Neural cell (in vitro differentiated cells): Measurements from ENCODE around the gene SPATA46. TPM values are rescaled to one million over a fixed set of nuclear protein-coding genes. Genes with fewer than 3 reads are reported as not detected.

Source experiments
- H2AFZ ChIP-seq: fragments of 200-600, 300-800 bp; sonication (generic), shearing (Covaris generic); 2 replicates; pipeline ENCODE4 v1.6.0; 2014; ENCODE audit warnings: low read depth, mild to moderate bottlenecking, antibody characterized with exemption, low read length, moderate library complexity
- H3F3A ChIP-seq: fragments of 200-600 bp; shearing (Covaris generic); 2 replicates; pipeline ENCODE4 v1.6.1; 2016; ENCODE audit warnings: mild to moderate bottlenecking, moderate library complexity, mixed read lengths, antibody characterized with exemption, low read length; ENCODE audit not compliant: insufficient read depth, poor library complexity, severe bottlenecking
- H3K27ac ChIP-seq: fragments of 200-600, 300-800 bp; sonication (generic), shearing (Covaris generic); 2 replicates; pipeline ENCODE4 v1.5.1; 2014; ENCODE audit warnings: mild to moderate bottlenecking, low read length, moderate library complexity
- H3K27me3 ChIP-seq: fragments of 300-800, 200-600 bp; sonication (generic), shearing (Covaris generic); 2 replicates; pipeline ENCODE4 v1.6.0; 2014; ENCODE audit warnings: mild to moderate bottlenecking, low read depth, low read length, moderate library complexity; ENCODE audit not compliant: insufficient read depth
- H3K36me3 ChIP-seq: fragments of 300-800, 200-600 bp; sonication (generic), shearing (Covaris generic); 2 replicates; pipeline ENCODE4 v1.5.1; 2014; ENCODE audit warnings: mild to moderate bottlenecking, antibody characterized with exemption, low read length, moderate library complexity; ENCODE audit not compliant: insufficient read depth
- H3K4me2 ChIP-seq: fragments of 300-800, 200-600 bp; sonication (generic), shearing (Covaris generic); 2 replicates; pipeline ENCODE4 v1.6.0; 2014; ENCODE audit warnings: mild to moderate bottlenecking, low read length
- H3K4me3 ChIP-seq: fragments of 300-800, 200-600 bp; sonication (generic), shearing (Covaris generic); 2 replicates; pipeline ENCODE4 v1.5.1; 2014; ENCODE audit warnings: mild to moderate bottlenecking, low read length, moderate library complexity
- H3K79me2 ChIP-seq: fragments of 200-600 bp; shearing (Covaris generic); replicated peaks from 2 replicates; pipeline ENCODE4 v1.6.0; 2014; ENCODE audit warnings: mild to moderate bottlenecking, low read length, moderate library complexity; ENCODE audit not compliant: insufficient read depth
- H3K9ac ChIP-seq: fragments of 300-800, 200-600 bp; sonication (generic), shearing (Covaris generic); 2 replicates; pipeline ENCODE4 v1.6.1; 2016; ENCODE audit warnings: mild to moderate bottlenecking, low read length, mixed read lengths
- H3K9me2 ChIP-seq: fragments of 200-600 bp; shearing (Covaris generic); 2 replicates; pipeline ENCODE4 v1.6.1; 2016; ENCODE audit warnings: mild to moderate bottlenecking, low read length, mixed read lengths; ENCODE audit not compliant: insufficient read depth
- H3K9me3 ChIP-seq: fragments of 200-600, 300-800 bp; sonication (generic), shearing (Covaris generic); 2 replicates; pipeline ENCODE4 v1.6.1; 2016; ENCODE audit warnings: mild to moderate bottlenecking, mixed run types, low read length, moderate library complexity, mixed read lengths
- H4K20me1 ChIP-seq: fragments of 200-600 bp; shearing (Covaris generic); 2 replicates; pipeline ENCODE4 v1.6.1; 2016; ENCODE audit warnings: mild to moderate bottlenecking, mixed run types; ENCODE audit not compliant: insufficient read depth
- CTCF ChIP-seq: fragments of 450-650 bp; IDR thresholded peaks from 2 replicates; pipeline ENCODE4 v1.5.1; 2014; ENCODE audit warnings: antibody characterized with exemption, mild to moderate bottlenecking, moderate library complexity; ENCODE audit not compliant: poor library complexity, severe bottlenecking
- EP300 ChIP-seq: fragments of 450-650 bp; conservative IDR thresholded peaks from 2 replicates; pipeline ENCODE4 v1.6.1; 2014; ENCODE audit warnings: antibody characterized with exemption, mild to moderate bottlenecking, moderate library complexity; ENCODE audit not compliant: poor library complexity, severe bottlenecking
- EZH2 ChIP-seq: fragments of 200-600, 300-800 bp; shearing (Covaris generic), sonication (generic); IDR thresholded peaks from 2 replicates; pipeline ENCODE4 v1.6.1; 2014; ENCODE audit warnings: antibody characterized with exemption, low read length, borderline replicate concordance, mild to moderate bottlenecking; ENCODE audit not compliant: insufficient read depth, poor library complexity, severe bottlenecking
- MXI1 ChIP-seq: fragments of 450-650 bp; conservative IDR thresholded peaks from 2 replicates; pipeline ENCODE4 v1.6.1; 2014; ENCODE audit warnings: antibody characterized with exemption, mild to moderate bottlenecking; ENCODE audit not compliant: poor library complexity, severe bottlenecking
- POLR2AphosphoS5 ChIP-seq: IDR thresholded peaks from 2 replicates; pipeline ENCODE4 v1.6.1; 2012
- RAD21 ChIP-seq: fragments of 450-650 bp; conservative IDR thresholded peaks from 2 replicates; pipeline ENCODE4 v1.6.1; 2014; ENCODE audit warnings: antibody characterized with exemption, mild to moderate bottlenecking, moderate library complexity
- SMC3 ChIP-seq: fragments of 450-650 bp; conservative IDR thresholded peaks from 2 replicates; pipeline ENCODE4 v1.6.1; 2014; ENCODE audit warnings: antibody characterized with exemption, mild to moderate bottlenecking, moderate library complexity; ENCODE audit not compliant: poor library complexity
- TAF1 ChIP-seq: IDR thresholded peaks from 2 replicates; pipeline ENCODE4 v1.6.1; 2012; ENCODE audit warnings: low read depth
- polyA plus RNA-seq: library from polyadenylated mRNA; depleted of rRNA; stranded (reverse); fragments of >200 nt; gene quantifications from 2 replicates; pipeline ENCODE4 v1.2.3, GENCODE V29; 2014
- TF ChIP-seq, protein P1 (sequence below): IDR thresholded peaks from 2 replicates; pipeline ENCODE4 v1.6.1; 2012; ENCODE audit warnings: borderline replicate concordance

Gene SPATA46
- polyA plus RNA-seq, 1 donor from 2014 or later, result not detected

DNA sequence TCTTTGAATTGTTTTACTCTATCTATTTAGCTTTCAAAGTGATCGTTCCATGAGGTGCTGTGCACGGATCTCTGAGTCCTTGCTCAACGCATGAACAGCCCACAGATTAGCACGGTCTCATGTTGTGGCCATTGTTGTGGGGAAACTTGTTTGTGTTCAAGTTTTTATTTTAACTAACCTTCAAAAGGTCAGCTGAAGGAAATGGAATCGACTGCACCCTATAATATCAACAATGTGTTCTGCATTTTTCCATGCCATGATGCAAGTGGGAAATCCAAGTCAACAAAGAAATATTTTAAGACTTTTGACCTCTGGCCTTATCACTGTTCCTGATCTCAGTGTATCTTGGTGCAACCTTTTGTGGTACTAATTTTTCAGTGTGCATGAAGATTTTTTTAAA is 29.1 kb upstream of the SPATA46 start:
- H3K36me3 ChIP-seq, result no peaks in the 10 kb centered on the region
- no peaks in the 10 kb centered on the region for H3K9me3 ChIP-seq
- no peaks in the 10 kb centered on the region for H3K9me2 ChIP-seq
- no peaks in the 10 kb centered on the region for H4K20me1 ChIP-seq
- no peak overlapping the region for H3K9ac ChIP-seq
- H3K79me2 ChIP-seq, result no peaks in the 10 kb centered on the region
- no peaks in the 10 kb centered on the region for H3F3A ChIP-seq
- no peak overlapping the region for H3K4me2 ChIP-seq
- TF ChIP-seq MXI1, result no peak
- no peak for TF ChIP-seq EZH2
- TF ChIP-seq, protein P1, sequence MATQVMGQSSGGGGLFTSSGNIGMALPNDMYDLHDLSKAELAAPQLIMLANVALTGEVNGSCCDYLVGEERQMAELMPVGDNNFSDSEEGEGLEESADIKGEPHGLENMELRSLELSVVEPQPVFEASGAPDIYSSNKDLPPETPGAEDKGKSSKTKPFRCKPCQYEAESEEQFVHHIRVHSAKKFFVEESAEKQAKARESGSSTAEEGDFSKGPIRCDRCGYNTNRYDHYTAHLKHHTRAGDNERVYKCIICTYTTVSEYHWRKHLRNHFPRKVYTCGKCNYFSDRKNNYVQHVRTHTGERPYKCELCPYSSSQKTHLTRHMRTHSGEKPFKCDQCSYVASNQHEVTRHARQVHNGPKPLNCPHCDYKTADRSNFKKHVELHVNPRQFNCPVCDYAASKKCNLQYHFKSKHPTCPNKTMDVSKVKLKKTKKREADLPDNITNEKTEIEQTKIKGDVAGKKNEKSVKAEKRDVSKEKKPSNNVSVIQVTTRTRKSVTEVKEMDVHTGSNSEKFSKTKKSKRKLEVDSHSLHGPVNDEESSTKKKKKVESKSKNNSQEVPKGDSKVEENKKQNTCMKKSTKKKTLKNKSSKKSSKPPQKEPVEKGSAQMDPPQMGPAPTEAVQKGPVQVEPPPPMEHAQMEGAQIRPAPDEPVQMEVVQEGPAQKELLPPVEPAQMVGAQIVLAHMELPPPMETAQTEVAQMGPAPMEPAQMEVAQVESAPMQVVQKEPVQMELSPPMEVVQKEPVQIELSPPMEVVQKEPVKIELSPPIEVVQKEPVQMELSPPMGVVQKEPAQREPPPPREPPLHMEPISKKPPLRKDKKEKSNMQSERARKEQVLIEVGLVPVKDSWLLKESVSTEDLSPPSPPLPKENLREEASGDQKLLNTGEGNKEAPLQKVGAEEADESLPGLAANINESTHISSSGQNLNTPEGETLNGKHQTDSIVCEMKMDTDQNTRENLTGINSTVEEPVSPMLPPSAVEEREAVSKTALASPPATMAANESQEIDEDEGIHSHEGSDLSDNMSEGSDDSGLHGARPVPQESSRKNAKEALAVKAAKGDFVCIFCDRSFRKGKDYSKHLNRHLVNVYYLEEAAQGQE, result no peak
- no peak for TF ChIP-seq TAF1
- TF ChIP-seq POLR2AphosphoS5, result no peak
- no peak for TF ChIP-seq RAD21
- TF ChIP-seq SMC3, result no peak
- no peak for TF ChIP-seq EP300
- TF ChIP-seq CTCF, result no peak
- no peak overlapping the region for H3K4me3 ChIP-seq
- no peaks in the 10 kb centered on the region for H3K27me3 ChIP-seq
- H3K27ac ChIP-seq, result no peak overlapping the region
- no peak overlapping the region for H2AFZ ChIP-seq

DNA sequence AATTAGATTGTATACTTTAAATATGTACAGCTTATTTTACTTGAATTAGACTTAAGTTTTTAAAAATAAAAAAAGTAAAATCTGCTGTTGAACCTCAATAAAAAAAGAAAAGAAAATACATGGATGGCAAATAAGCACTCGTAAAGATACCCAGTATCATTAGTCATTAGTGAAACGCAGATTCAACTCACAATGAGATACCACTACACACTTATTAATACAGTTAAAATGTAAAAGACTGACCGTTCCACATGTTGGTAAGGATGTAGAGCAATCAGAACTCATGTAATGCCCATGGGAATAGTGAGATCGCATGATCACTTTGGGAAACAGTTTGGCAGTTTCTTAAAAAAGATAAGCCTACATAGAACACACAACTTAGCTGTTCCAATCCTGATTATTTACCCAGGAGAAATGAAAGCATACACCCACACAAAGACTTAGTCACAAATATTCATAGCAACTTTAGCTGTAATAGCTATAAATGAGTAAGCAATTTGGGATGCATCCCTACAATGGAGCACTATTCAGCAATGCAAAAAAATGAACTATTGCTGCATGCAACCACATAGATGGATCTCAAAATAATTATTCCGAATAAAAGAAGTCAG is 28.0 kb upstream of the SPATA46 start:
- Histone ChIP-seq H3K9ac (no peak overlapping the region), H3K27me3 (no peaks in the 10 kb centered on the region), H3K9me3 (no peaks in the 10 kb centered on the region), H3K36me3 (no peaks in the 10 kb centered on the region), H3K4me2 (no peak overlapping the region), H3K79me2 (no peaks in the 10 kb centered on the region), H3F3A (no peaks in the 10 kb centered on the region), H3K4me3 (no peak overlapping the region), H2AFZ (no peak overlapping the region), H3K27ac (no peak overlapping the region), H4K20me1 (no peaks in the 10 kb centered on the region), H3K9me2 (no peaks in the 10 kb centered on the region)
- TF ChIP-seq EP300 (no peak), CTCF (no peak), POLR2AphosphoS5 (no peak), TAF1 (no peak), EZH2 (no peak), RAD21 (no peak), SMC3 (no peak), MXI1 (no peak)
- TF ChIP-seq, protein P1, result no peak
